ENCODE data around the gene ZNF414. TPM values are rescaled to one million over a fixed set of nuclear protein-coding genes. Genes with fewer than 3 reads are reported as not detected.

Gene ZNF414
- total RNA-seq, 1 experiment from 2014 or later = 4.6 TPM

- BruUV-seq (replicated peaks) = no TSS peak
- intact Hi-C loops (cut with micrococcal nuclease) = no loop called here
- POLR2A ChIA-PET (ENCODE audit: unreplicated experiment) = no interaction called here
Measured at GRCh38 chr19:8486661-8487136, 27.3 kb downstream of the ZNF414 start.

GRCh38 chr19:8485561-8486371, 28.2 kb downstream of the ZNF414 start:
- no peak overlapping the region for H3K4me2 ChIP-seq (ENCODE audit: low read length)
- ChIA-PET CTCF (interaction anchor here (0.6 kb wide), 1 partner anchor 96 kb away, joined by 3 read pairs; no protein-coding TSS in a partner anchor), POLR2A (ENCODE audit: unreplicated experiment) (no interaction called here)
- TF ChIP-seq CTCF (conservative IDR thresholded peaks at IDR 0.05; ENCODE audit: low read depth, low read length) = no peak
- TF ChIP-seq EZH2phosphoT487 (IDR thresholded peaks at IDR 0.05; ENCODE audit: borderline replicate concordance, low read length) = no peak
- no peak for TF ChIP-seq EZH2 (IDR thresholded peaks at IDR 0.05; ENCODE audit: low read length, unreplicated experiment)
- H3K9me2 ChIP-seq (replicated peaks; ENCODE audit: low read length) = no peaks in the 10 kb centered on the region
- intact Hi-C loops (cut with micrococcal nuclease) = no loop called here
- H3K27ac ChIP-seq (ENCODE audit: low read length) = no peak overlapping the region
- no peaks in the 10 kb centered on the region for H3F3A ChIP-seq (ENCODE audit: low read length, unreplicated experiment)
- H2AFZ ChIP-seq (ENCODE audit: low read length) = no peak overlapping the region
- H3K79me2 ChIP-seq (ENCODE audit: low read length) = peaks cover 30% of the 10 kb centered on the region
- H3K4me1 ChIP-seq (ENCODE audit: insufficient read depth, low read length) = no peaks in the 10 kb centered on the region
- no peak overlapping the region for H3K4me3 ChIP-seq (ENCODE audit: low read length)
- peaks cover 39% of the 10 kb centered on the region for H4K20me1 ChIP-seq (ENCODE audit: low read length)
- DNase-seq (no peak), ATAC-seq (no peak)
- no peaks in the 10 kb centered on the region for H3K27me3 ChIP-seq (ENCODE audit: low read length)
- H3K9me3 ChIP-seq (ENCODE audit: low read length) = no peaks in the 10 kb centered on the region
- peaks cover 70% of the 10 kb centered on the region for H3K36me3 ChIP-seq (ENCODE audit: low read depth, low read length)
- no TSS peak for BruUV-seq (replicated peaks)
- H3K9ac ChIP-seq (ENCODE audit: low read length) = no peak overlapping the region

More at GRCh38 chr19:8486661-8487136, 27.3 kb downstream of the ZNF414 start:
- peaks cover 67% of the 10 kb centered on the region for H3K36me3 ChIP-seq (ENCODE audit: low read depth, low read length)
- H3F3A ChIP-seq (ENCODE audit: low read length, unreplicated experiment) = no peaks in the 10 kb centered on the region
- H3K9me3 ChIP-seq (ENCODE audit: low read length) = no peaks in the 10 kb centered on the region
- no peak overlapping the region for H3K27ac ChIP-seq (ENCODE audit: low read length)
- H3K27me3 ChIP-seq (ENCODE audit: low read length) = no peaks in the 10 kb centered on the region
- H3K4me1 ChIP-seq (ENCODE audit: insufficient read depth, low read length) = no peaks in the 10 kb centered on the region
- H3K9me2 ChIP-seq (replicated peaks; ENCODE audit: low read length) = no peaks in the 10 kb centered on the region
- no peak overlapping the region for H3K9ac ChIP-seq (ENCODE audit: low read length)
- CTCF ChIA-PET = no interaction called here
- DNase-seq = no peak
- H3K4me3 ChIP-seq (ENCODE audit: low read length) = no peak overlapping the region
- TF ChIP-seq EZH2 (IDR thresholded peaks at IDR 0.05; ENCODE audit: low read length, unreplicated experiment) = no peak
- no peak for TF ChIP-seq CTCF (conservative IDR thresholded peaks at IDR 0.05; ENCODE audit: low read depth, low read length)
- TF ChIP-seq EZH2phosphoT487 (IDR thresholded peaks at IDR 0.05; ENCODE audit: borderline replicate concordance, low read length) = no peak
- no peak overlapping the region for H3K4me2 ChIP-seq (ENCODE audit: low read length)
- H2AFZ ChIP-seq (ENCODE audit: low read length) = no peak overlapping the region
- no peak for ATAC-seq
- H4K20me1 ChIP-seq (ENCODE audit: low read length) = peaks cover 30% of the 10 kb centered on the region
- peaks cover 20% of the 10 kb centered on the region for H3K79me2 ChIP-seq (ENCODE audit: low read length)

GRCh38 chr19:8484331-8484894, 29.6 kb downstream of the ZNF414 start:
- H3K36me3 ChIP-seq (ENCODE audit: low read depth, low read length) = peaks cover 70% of the 10 kb centered on the region
- no peaks in the 10 kb centered on the region for H3K4me1 ChIP-seq (ENCODE audit: insufficient read depth, low read length)
- no peak for DNase-seq
- no peak overlapping the region for H3K4me2 ChIP-seq (ENCODE audit: low read length)
- TF ChIP-seq EZH2phosphoT487 (IDR thresholded peaks at IDR 0.05; ENCODE audit: borderline replicate concordance, low read length) (no peak), EZH2 (IDR thresholded peaks at IDR 0.05; ENCODE audit: low read length, unreplicated experiment) (no peak), CTCF (conservative IDR thresholded peaks at IDR 0.05; ENCODE audit: low read depth, low read length) (no peak)
- CTCF ChIA-PET = interaction anchor here (0.7 kb wide), 1 partner anchor 32 kb away, joined by 6 read pairs; no protein-coding TSS in a partner anchor
- no peak for ATAC-seq
- H3K27me3 ChIP-seq (ENCODE audit: low read length) = no peaks in the 10 kb centered on the region
- BruUV-seq (replicated peaks) = no TSS peak
- intact Hi-C loops (cut with micrococcal nuclease) = no loop called here
- H3K79me2 ChIP-seq (ENCODE audit: low read length) = peaks cover 38% of the 10 kb centered on the region
- no peak overlapping the region for H3K27ac ChIP-seq (ENCODE audit: low read length)
- no peak overlapping the region for H2AFZ ChIP-seq (ENCODE audit: low read length)
- no peaks in the 10 kb centered on the region for H3K9me3 ChIP-seq (ENCODE audit: low read length)
- H4K20me1 ChIP-seq (ENCODE audit: low read length) = peaks cover 45% of the 10 kb centered on the region
- POLR2A ChIA-PET (ENCODE audit: unreplicated experiment) = no interaction called here
- H3F3A ChIP-seq (ENCODE audit: low read length, unreplicated experiment) = no peaks in the 10 kb centered on the region
- H3K9ac ChIP-seq (ENCODE audit: low read length) = no peak overlapping the region
- H3K9me2 ChIP-seq (replicated peaks; ENCODE audit: low read length) = no peaks in the 10 kb centered on the region
- no peak overlapping the region for H3K4me3 ChIP-seq (ENCODE audit: low read length)
